Large intestine (tissue), 3 donors: Measurements from ENCODE around the gene MCC. TPM values are rescaled to one million over a fixed set of nuclear protein-coding genes. Genes with fewer than 3 reads are reported as not detected.

Experiments used
- DNase-seq, 2 donors: peaks; one replicate each; pipeline versions ENCODE4 v3.0.0 to v3.0.0-alpha.2; 2013
- H3K27ac ChIP-seq: one replicate; pipeline ENCODE4 v1.5.1; 2013; ENCODE audit warnings: low read length
- H3K27me3 ChIP-seq: 2 replicates; pipeline ENCODE4 v1.6.1; 2013; ENCODE audit warnings: low read length; ENCODE audit not compliant: control insufficient read depth, insufficient read depth
- H3K36me3 ChIP-seq: 2 replicates; pipeline ENCODE4 v1.6.1; 2013; ENCODE audit warnings: low read length; ENCODE audit not compliant: control insufficient read depth, insufficient read depth
- H3K4me1 ChIP-seq: one replicate; pipeline ENCODE4 v1.6.1; 2013; ENCODE audit warnings: low read length; ENCODE audit not compliant: control insufficient read depth, insufficient read depth
- H3K4me3 ChIP-seq: one replicate; pipeline ENCODE4 v1.5.1; 2013; ENCODE audit warnings: low read length
- H3K9me3 ChIP-seq: one replicate; pipeline ENCODE4 v1.6.1; 2013; ENCODE audit warnings: mild to moderate bottlenecking, low read depth, low read length, moderate library complexity; ENCODE audit not compliant: control insufficient read depth
- WGBS: methylation state at CpG from one replicate; pipeline ENCODE4 v1.1.5; 2013; ENCODE audit warnings: low lambda C conversion rate; ENCODE audit not compliant: insufficient coverage; 5-methylcytosine and 5-hydroxymethylcytosine counted together
- polyA plus RNA-seq: library from polyadenylated mRNA; unstranded; fragments of 120-200 nt; gene quantifications from one replicate; pipeline ENCODE4 v1.2.1, GENCODE V29; 2013

The MCC gene
- polyA plus RNA-seq, 1 donor, result 5.2 TPM

GRCh38 chr5:113267361-113267900, 220.8 kb downstream of the MCC start:
- Histone ChIP-seq H3K4me3 (no peak overlapping the region), H3K4me1 (no peaks in the 10 kb centered on the region), H3K36me3 (no peaks in the 10 kb centered on the region), H3K9me3 (no peaks in the 10 kb centered on the region), H3K27ac (no peak overlapping the region), H3K27me3 (no peaks in the 10 kb centered on the region)
- WGBS, result 83% methylated on average over 2 of the region's 6 CpGs
- no peak for DNase-seq

GRCh38 chr5:113266913-113267227, 221.4 kb downstream of the MCC start:
- no peak for DNase-seq
- Histone ChIP-seq H3K27me3 (no peaks in the 10 kb centered on the region), H3K4me1 (no peaks in the 10 kb centered on the region), H3K9me3 (no peaks in the 10 kb centered on the region), H3K36me3 (no peaks in the 10 kb centered on the region), H3K27ac (no peak overlapping the region), H3K4me3 (no peak overlapping the region)
- 66% methylated on average over 2 of the region's 3 CpGs for WGBS

GRCh38 chr5:113266227-113266912, 221.9 kb downstream of the MCC start:
- Histone ChIP-seq H3K27ac (no peak overlapping the region), H3K4me3 (no peak overlapping the region), H3K4me1 (no peaks in the 10 kb centered on the region), H3K27me3 (no peaks in the 10 kb centered on the region), H3K9me3 (no peaks in the 10 kb centered on the region), H3K36me3 (no peaks in the 10 kb centered on the region)
- WGBS, result no CpG with 5 or more reads among the region's 4 CpGs
- no peak for DNase-seq

GRCh38 chr5:113265190-113265589, 223.1 kb downstream of the MCC start:
- H3K9me3 ChIP-seq, result no peaks in the 10 kb centered on the region
- WGBS, result 100% methylated on average over 1 of the region's 4 CpGs
- DNase-seq, result no peak

GRCh38 chr5:113264046-113264445, 224.2 kb downstream of the MCC start:
- Histone ChIP-seq H3K27ac (no peak overlapping the region), H3K4me3 (no peak overlapping the region), H3K36me3 (no peaks in the 10 kb centered on the region), H3K4me1 (no peaks in the 10 kb centered on the region), H3K27me3 (no peaks in the 10 kb centered on the region), H3K9me3 (no peaks in the 10 kb centered on the region)
- DNase-seq, result no peak
- WGBS, result no CpG with 5 or more reads among the region's 6 CpGs

More at GRCh38 chr5:113265190-113265589, 223.1 kb downstream of the MCC start:
- Histone ChIP-seq H3K27ac (no peak overlapping the region), H3K4me1 (no peaks in the 10 kb centered on the region), H3K4me3 (no peak overlapping the region), H3K27me3 (no peaks in the 10 kb centered on the region), H3K36me3 (no peaks in the 10 kb centered on the region)

GRCh38 chr5:113263545-113263944, 224.7 kb downstream of the MCC start:
- no peak overlapping the region for H3K4me3 ChIP-seq
- WGBS, result no CpG with 5 or more reads among the region's 3 CpGs
- no peaks in the 10 kb centered on the region for H3K36me3 ChIP-seq
- H3K27me3 ChIP-seq, result no peaks in the 10 kb centered on the region
- H3K9me3 ChIP-seq, result no peaks in the 10 kb centered on the region
- DNase-seq, result no peak
- no peaks in the 10 kb centered on the region for H3K4me1 ChIP-seq
- H3K27ac ChIP-seq, result no peak overlapping the region

GRCh38 chr5:113262674-113263073, 225.6 kb downstream of the MCC start:
- no peak overlapping the region for H3K4me3 ChIP-seq
- H3K36me3 ChIP-seq, result no peaks in the 10 kb centered on the region
- H3K9me3 ChIP-seq, result no peaks in the 10 kb centered on the region
- DNase-seq, result no peak
- WGBS, result 83% methylated on average over 1 of the region's 3 CpGs
- no peaks in the 10 kb centered on the region for H3K4me1 ChIP-seq
- H3K27ac ChIP-seq, result no peak overlapping the region
- no peaks in the 10 kb centered on the region for H3K27me3 ChIP-seq

- H3K36me3 ChIP-seq, result no peaks in the 10 kb centered on the region
- H3K4me3 ChIP-seq, result no peak overlapping the region
- H3K27me3 ChIP-seq, result no peaks in the 10 kb centered on the region
- no peak overlapping the region for H3K27ac ChIP-seq
- H3K9me3 ChIP-seq, result no peaks in the 10 kb centered on the region
- H3K4me1 ChIP-seq, result no peaks in the 10 kb centered on the region
- DNase-seq, result no peak
Observed at GRCh38 chr5:113259034-113259433, 229.2 kb downstream of the MCC start.

- no peaks in the 10 kb centered on the region for H3K9me3 ChIP-seq
- no peaks in the 10 kb centered on the region for H3K4me1 ChIP-seq
- H3K36me3 ChIP-seq, result no peaks in the 10 kb centered on the region
- H3K27ac ChIP-seq, result no peak overlapping the region
- DNase-seq, result no peak
- 79% methylated on average over 2 of the region's 7 CpGs for WGBS
- no peaks in the 10 kb centered on the region for H3K27me3 ChIP-seq
- no peak overlapping the region for H3K4me3 ChIP-seq
Observed at GRCh38 chr5:113257545-113257944, 230.7 kb downstream of the MCC start.

GRCh38 chr5:113256671-113257452, 231.4 kb downstream of the MCC start:
- 89% methylated on average over 1 of the region's 4 CpGs for WGBS
- no peaks in the 10 kb centered on the region for H3K4me1 ChIP-seq
- no peaks in the 10 kb centered on the region for H3K27me3 ChIP-seq
- no peak for DNase-seq
- no peaks in the 10 kb centered on the region for H3K9me3 ChIP-seq
- H3K27ac ChIP-seq, result no peak overlapping the region
- no peak overlapping the region for H3K4me3 ChIP-seq
- H3K36me3 ChIP-seq, result no peaks in the 10 kb centered on the region
